Ishikawa (cell line): ENCODE results near the gene KRTAP3-1.

Experiments used
- CEBPB ChIP-seq: IDR thresholded peaks from 2 replicates; pipeline ENCODE4 v1.6.1; 2012
- CREB1 ChIP-seq: IDR thresholded peaks from 2 replicates; pipeline ENCODE4 v1.6.1; 2012; ENCODE audit warnings: low read depth
- EGR1 ChIP-seq: IDR thresholded peaks from 2 replicates; pipeline ENCODE4 v1.6.1; 2012
- EP300 ChIP-seq: IDR thresholded peaks from 2 replicates; pipeline ENCODE4 v1.6.1; 2012; ENCODE audit warnings: borderline replicate concordance
- FOXM1 ChIP-seq: IDR thresholded peaks from 2 replicates; pipeline ENCODE4 v1.6.1; 2012; ENCODE audit warnings: low read depth, borderline replicate concordance
- MAX ChIP-seq: IDR thresholded peaks from 2 replicates; pipeline ENCODE4 v1.6.1; 2012
- NFIC ChIP-seq: IDR thresholded peaks from 2 replicates; pipeline ENCODE4 v1.6.1; 2012
- RAD21 ChIP-seq: IDR thresholded peaks from 2 replicates; pipeline ENCODE4 v1.6.1; 2012; ENCODE audit warnings: low read depth
- TAF1 ChIP-seq: IDR thresholded peaks from 2 replicates; pipeline ENCODE4 v1.6.1; 2012; ENCODE audit warnings: low read depth, mild to moderate bottlenecking
- TCF12 ChIP-seq: IDR thresholded peaks from 2 replicates; pipeline ENCODE4 v1.6.1; 2012; ENCODE audit warnings: low read depth
- TEAD4 ChIP-seq: IDR thresholded peaks from 2 replicates; pipeline ENCODE4 v1.6.1; 2012
- USF1 ChIP-seq: IDR thresholded peaks from 2 replicates; pipeline ENCODE4 v1.6.1; 2012
- YY1 ChIP-seq: IDR thresholded peaks from 2 replicates; pipeline ENCODE4 v1.6.1; 2012; ENCODE audit warnings: low read depth
- ZBTB7A ChIP-seq: IDR thresholded peaks from 2 replicates; pipeline ENCODE4 v1.6.1; 2012; ENCODE audit warnings: low read depth
- TF ChIP-seq, protein P1 (sequence below): IDR thresholded peaks from 2 replicates; pipeline ENCODE4 v1.6.1; 2012; ENCODE audit warnings: low read depth, mild to moderate bottlenecking

The KRTAP3-1 gene

DNA sequence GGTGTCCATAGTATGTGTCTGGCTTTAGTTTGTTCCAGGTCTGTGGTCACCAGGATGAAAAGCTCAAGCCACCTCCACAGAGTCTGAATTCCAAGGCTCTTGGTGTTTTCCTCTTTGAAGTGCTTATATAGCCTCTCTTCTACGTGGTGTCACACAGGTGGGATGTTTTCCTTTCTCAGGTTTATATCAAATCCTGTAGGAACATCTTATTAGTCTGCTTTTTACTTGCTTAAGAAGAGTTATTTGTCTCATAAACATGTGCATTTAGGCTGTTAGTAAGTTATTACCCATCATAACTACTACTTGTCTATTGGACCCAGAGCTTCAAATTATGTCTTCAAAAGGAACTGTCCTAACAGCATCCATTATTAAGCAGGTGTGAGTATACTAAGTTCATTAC, 42.1 kb downstream of the KRTAP3-1 start, which contains the start of gene KRT39:
KRT39 (minus strand) TSS at position 101 of the 400 bp plus-strand sequence; CDS start at position 9, 92 bp downstream.
- TF ChIP-seq CEBPB, result no peak
- no peak for TF ChIP-seq TAF1
- TF ChIP-seq ZBTB7A, result no peak
- no peak for TF ChIP-seq MAX
- no peak for TF ChIP-seq EP300
- TF ChIP-seq TEAD4, result no peak
- TF ChIP-seq, protein P1, sequence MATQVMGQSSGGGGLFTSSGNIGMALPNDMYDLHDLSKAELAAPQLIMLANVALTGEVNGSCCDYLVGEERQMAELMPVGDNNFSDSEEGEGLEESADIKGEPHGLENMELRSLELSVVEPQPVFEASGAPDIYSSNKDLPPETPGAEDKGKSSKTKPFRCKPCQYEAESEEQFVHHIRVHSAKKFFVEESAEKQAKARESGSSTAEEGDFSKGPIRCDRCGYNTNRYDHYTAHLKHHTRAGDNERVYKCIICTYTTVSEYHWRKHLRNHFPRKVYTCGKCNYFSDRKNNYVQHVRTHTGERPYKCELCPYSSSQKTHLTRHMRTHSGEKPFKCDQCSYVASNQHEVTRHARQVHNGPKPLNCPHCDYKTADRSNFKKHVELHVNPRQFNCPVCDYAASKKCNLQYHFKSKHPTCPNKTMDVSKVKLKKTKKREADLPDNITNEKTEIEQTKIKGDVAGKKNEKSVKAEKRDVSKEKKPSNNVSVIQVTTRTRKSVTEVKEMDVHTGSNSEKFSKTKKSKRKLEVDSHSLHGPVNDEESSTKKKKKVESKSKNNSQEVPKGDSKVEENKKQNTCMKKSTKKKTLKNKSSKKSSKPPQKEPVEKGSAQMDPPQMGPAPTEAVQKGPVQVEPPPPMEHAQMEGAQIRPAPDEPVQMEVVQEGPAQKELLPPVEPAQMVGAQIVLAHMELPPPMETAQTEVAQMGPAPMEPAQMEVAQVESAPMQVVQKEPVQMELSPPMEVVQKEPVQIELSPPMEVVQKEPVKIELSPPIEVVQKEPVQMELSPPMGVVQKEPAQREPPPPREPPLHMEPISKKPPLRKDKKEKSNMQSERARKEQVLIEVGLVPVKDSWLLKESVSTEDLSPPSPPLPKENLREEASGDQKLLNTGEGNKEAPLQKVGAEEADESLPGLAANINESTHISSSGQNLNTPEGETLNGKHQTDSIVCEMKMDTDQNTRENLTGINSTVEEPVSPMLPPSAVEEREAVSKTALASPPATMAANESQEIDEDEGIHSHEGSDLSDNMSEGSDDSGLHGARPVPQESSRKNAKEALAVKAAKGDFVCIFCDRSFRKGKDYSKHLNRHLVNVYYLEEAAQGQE, result no peak
- TF ChIP-seq TCF12, result no peak
- TF ChIP-seq YY1, result no peak
- no peak for TF ChIP-seq RAD21
- TF ChIP-seq USF1, result no peak
- TF ChIP-seq CREB1, result no peak
- no peak for TF ChIP-seq EGR1
- TF ChIP-seq NFIC, result no peak
- no peak for TF ChIP-seq FOXM1

GRCh38 chr17:40963838-40964237, 45.1 kb downstream of the KRTAP3-1 start:
- TF ChIP-seq RAD21, result peak; percentile 51; the same call in 1 of the 2 replicates
- no peak for TF ChIP-seq FOXM1

DNA sequence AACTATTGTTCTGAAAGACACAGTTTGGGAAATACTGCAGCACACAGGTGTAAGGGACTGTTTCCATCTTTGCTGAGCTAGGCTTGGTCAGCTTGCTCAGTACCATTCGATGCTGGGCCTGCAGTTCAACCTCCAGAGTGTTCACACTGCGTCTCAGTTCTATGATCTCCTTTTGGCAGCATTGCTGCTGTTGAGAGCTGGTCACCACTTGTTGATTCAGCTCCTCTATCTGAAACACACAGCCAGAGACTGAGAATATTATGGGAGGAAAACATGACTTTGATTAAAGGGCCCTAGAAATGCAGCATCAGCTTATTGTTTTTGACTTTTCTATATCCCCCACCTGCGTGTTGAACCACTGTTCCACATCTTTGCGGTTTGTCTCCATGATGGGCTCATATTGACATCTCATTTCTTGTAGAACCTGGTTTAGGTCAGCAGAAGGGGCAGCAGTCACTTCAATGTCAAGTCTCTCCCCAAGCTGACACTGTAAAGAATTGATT, 46.8 kb downstream of the KRTAP3-1 start:
- no peak for TF ChIP-seq MAX
- TF ChIP-seq FOXM1, result no peak
- TF ChIP-seq EP300, result no peak
- no peak for TF ChIP-seq TEAD4
- TF ChIP-seq CREB1, result no peak
- TF ChIP-seq, protein P1, result no peak
- no peak for TF ChIP-seq USF1
- TF ChIP-seq EGR1, result no peak
- no peak for TF ChIP-seq CEBPB
- TF ChIP-seq TAF1, result no peak
- no peak for TF ChIP-seq NFIC
- no peak for TF ChIP-seq RAD21
- TF ChIP-seq TCF12, result no peak
- TF ChIP-seq YY1, result no peak
- no peak for TF ChIP-seq ZBTB7A

DNA sequence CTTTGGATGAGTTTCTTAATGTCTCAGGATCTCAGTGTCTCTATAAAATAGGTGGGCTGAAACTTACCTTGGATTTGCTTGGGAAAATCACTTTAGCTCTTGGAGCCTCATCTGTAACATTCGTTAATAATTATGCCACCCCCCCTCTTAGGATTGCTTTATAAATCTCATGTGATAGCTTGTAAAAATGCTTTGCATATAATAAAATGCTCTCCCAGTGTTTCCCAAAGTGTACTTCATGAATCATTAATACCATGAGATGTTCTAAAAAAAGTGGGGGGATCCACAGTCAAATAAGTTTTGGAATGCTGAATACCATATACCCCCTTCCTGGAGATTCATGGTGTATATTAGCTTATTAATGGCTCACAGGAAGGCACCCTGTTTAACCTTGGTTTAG, 47.3 kb downstream of the KRTAP3-1 start:
- no peak for TF ChIP-seq MAX

DNA sequence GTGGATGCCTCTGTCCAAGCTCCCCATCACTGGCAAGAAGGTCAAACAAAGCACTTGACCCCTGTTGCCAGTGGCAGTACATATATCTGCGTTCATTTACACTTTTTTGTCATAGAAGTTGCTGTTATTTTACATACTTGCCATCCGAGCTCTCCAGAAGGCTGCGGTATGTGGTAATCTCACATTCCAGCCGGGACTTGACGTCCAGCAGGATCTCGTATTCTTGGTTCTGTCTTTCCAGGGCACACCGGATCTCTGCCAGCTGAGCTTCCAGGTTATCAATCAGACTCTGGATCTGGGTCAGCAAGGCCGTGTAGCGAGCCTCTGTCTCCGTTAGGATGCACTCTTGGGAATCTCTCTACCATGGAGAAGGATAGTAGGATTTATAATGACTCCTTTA, 48.8 kb downstream of the KRTAP3-1 start:
- no peak for TF ChIP-seq FOXM1
- TF ChIP-seq YY1, result no peak
- no peak for TF ChIP-seq EP300
- TF ChIP-seq MAX, result no peak
- TF ChIP-seq TCF12, result no peak
- TF ChIP-seq, protein P1, result no peak
- no peak for TF ChIP-seq CEBPB
- no peak for TF ChIP-seq TEAD4
- no peak for TF ChIP-seq CREB1
- TF ChIP-seq EGR1, result no peak
- TF ChIP-seq ZBTB7A, result no peak
- TF ChIP-seq RAD21, result no peak
- no peak for TF ChIP-seq TAF1
- no peak for TF ChIP-seq NFIC
- TF ChIP-seq USF1, result no peak
